Measurements from ENCODE around the gene MST1R. TPM values are rescaled to one million over a fixed set of nuclear protein-coding genes. Genes with fewer than 3 reads are reported as not detected.
A peak's percentile ranks its signal among the peaks of the same experiment; 100 is the strongest.

The MST1R gene
- total and polyA plus RNA-seq, 2 donors (not counting 3 experiments of a cell fraction or from before 2014, with no cell fraction given) = 0.93 to 2.4 TPM

DNA sequence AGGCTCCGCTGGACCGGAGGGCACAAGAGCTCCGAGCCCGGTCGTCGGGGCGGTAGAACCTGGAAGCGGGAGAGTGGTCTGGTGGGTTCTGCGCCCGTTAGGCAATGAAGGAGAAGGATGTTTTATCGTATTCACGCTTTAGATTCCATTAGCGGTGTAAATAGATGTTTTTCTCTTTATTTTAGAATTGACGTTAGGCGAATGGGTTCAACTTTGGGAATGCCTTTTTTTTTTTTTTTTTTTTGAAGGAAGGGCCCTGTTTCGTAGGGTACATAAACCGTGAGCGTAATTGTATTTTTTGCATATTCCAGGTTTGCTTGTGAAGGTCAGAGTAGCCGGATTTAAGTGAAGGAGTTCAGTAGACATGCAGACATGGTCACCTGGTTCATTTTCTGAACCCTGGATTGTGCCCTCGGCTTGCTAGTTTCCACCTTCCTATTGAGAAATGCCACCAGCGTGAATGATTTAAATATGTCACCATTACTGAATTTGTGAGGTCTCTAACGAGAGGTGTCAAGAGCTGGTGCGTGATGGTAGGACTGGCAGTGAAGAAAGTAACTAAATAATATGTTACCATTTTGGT is 37.1 kb upstream of the MST1R start:
- peak overlapping the region; percentile 21 for H2AFZ ChIP-seq (ENCODE audit: low read depth, low read length)
- TSS peak; percentile 47 for BruUV-seq (replicated peaks)
- H3K27ac ChIP-seq (ENCODE audit: insufficient read depth, low read depth, low read length) = peak overlapping the region; percentile 64
- ChIA-PET CTCF (interaction anchor here (0.7 to 2.1 kb wide), 8 partner anchors 9 to 240 kb away, joined by 3 to 16 read pairs (median 3); partner anchors contain the start of genes INKA1 and MON1A), POLR2A (interaction anchor here (0.9 to 3.6 kb wide), 5 partner anchors 11 to 150 kb away, joined by 3 to 19 read pairs (median 5); partner anchors contain the start of gene MON1A)
- TF ChIP-seq, protein P1, sequence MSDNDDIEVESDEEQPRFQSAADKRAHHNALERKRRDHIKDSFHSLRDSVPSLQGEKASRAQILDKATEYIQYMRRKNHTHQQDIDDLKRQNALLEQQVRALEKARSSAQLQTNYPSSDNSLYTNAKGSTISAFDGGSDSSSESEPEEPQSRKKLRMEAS (IDR thresholded peaks at IDR 0.05; ENCODE audit: insufficient read depth, insufficient read length) = no peak
- TF ChIP-seq, protein P2, sequence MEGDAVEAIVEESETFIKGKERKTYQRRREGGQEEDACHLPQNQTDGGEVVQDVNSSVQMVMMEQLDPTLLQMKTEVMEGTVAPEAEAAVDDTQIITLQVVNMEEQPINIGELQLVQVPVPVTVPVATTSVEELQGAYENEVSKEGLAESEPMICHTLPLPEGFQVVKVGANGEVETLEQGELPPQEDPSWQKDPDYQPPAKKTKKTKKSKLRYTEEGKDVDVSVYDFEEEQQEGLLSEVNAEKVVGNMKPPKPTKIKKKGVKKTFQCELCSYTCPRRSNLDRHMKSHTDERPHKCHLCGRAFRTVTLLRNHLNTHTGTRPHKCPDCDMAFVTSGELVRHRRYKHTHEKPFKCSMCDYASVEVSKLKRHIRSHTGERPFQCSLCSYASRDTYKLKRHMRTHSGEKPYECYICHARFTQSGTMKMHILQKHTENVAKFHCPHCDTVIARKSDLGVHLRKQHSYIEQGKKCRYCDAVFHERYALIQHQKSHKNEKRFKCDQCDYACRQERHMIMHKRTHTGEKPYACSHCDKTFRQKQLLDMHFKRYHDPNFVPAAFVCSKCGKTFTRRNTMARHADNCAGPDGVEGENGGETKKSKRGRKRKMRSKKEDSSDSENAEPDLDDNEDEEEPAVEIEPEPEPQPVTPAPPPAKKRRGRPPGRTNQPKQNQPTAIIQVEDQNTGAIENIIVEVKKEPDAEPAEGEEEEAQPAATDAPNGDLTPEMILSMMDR (IDR thresholded peaks at IDR 0.05; ENCODE audit: extremely low read depth in 1 of 2, insufficient read depth in 1 of 2, low read depth in 1 of 2, low read length in 2 of 2) = no peak
- TF ChIP-seq POLR2AphosphoS5 (IDR thresholded peaks at IDR 0.05; ENCODE audit: insufficient read depth, low read depth, low read length) (no peak), JUN (IDR thresholded peaks at IDR 0.05; ENCODE audit: borderline replicate concordance, insufficient read depth, insufficient read length, low read depth) (no peak), EZH2 (IDR thresholded peaks at IDR 0.05; ENCODE audit: borderline replicate concordance, low read depth, low read length, severe bottlenecking) (no peak), MYC (IDR thresholded peaks at IDR 0.05; ENCODE audit: low read depth, low read length) (no peak), FOS (IDR thresholded peaks at IDR 0.05; ENCODE audit: borderline replicate concordance, insufficient read depth, low read length) (no peak), GATA2 (IDR thresholded peaks at IDR 0.05; ENCODE audit: insufficient read depth, insufficient read length, low read depth, low read length) (no peak), POLR2A (IDR thresholded peaks at IDR 0.05; ENCODE audit: low read depth, low read length) (no peak)
- intact Hi-C loops (cut with micrococcal nuclease) (loop anchor here (10.0 kb wide), 1 partner anchor 144 kb away; the partner anchor contains the start of gene RBM5), dilution Hi-C loops (cut with MboI; ENCODE audit: extremely low pct_ligation_motif_present, low sequenced_read_pairs) (no loop called here)
- DNase-seq (ENCODE audit: low read depth, low spot score) (peak; percentile 13), FAIRE-seq (peak; percentile 55)
- peaks cover 2% of the 10 kb centered on the region for H4K20me1 ChIP-seq (replicated peaks; ENCODE audit: control insufficient read depth, extremely low read depth, insufficient read depth, low read length)
- H3K4me2 ChIP-seq (ENCODE audit: insufficient read depth, low read length) = peak overlapping the region; percentile 67
- peak overlapping the region; percentile 44 to 85 (median 84) for H3K4me3 ChIP-seq (replicated peaks in 1 of 3; ENCODE audit: insufficient read depth in 1 of 3, low read depth in 1 of 3, low read length in 3 of 3)
- H3K79me2 ChIP-seq (ENCODE audit: control insufficient read depth, insufficient read depth, low read length) = peaks cover 48% of the 10 kb centered on the region
- no peaks in the 10 kb centered on the region for H3K36me3 ChIP-seq (ENCODE audit: control insufficient read depth in 2 of 2, extremely low read depth in 1 of 2, insufficient read depth in 2 of 2, low read length in 2 of 2)
- H3K9me1 ChIP-seq (replicated peaks; ENCODE audit: control insufficient read depth, extremely low read depth, insufficient read depth, low read length) = no peaks in the 10 kb centered on the region
- H3K9ac ChIP-seq (replicated peaks; ENCODE audit: extremely low read depth, insufficient read depth, low read length) = peak overlapping the region; percentile 79
- H3K4me1 ChIP-seq (ENCODE audit: control insufficient read depth, extremely low read depth, insufficient read depth, low read length) = peaks cover 5% of the 10 kb centered on the region
- no peaks in the 10 kb centered on the region for H3K27me3 ChIP-seq (ENCODE audit: control insufficient read depth in 2 of 2, insufficient read depth in 2 of 2, low read length in 2 of 2)
- no peaks in the 10 kb centered on the region for H3K9me3 ChIP-seq (replicated peaks; ENCODE audit: control insufficient read depth, insufficient read depth, low read length)
